B cell (primary cell): ENCODE results near the gene PAK1IP1. TPM values are rescaled to one million over a fixed set of nuclear protein-coding genes. Genes with fewer than 3 reads are reported as not detected.

Source experiments
- ATAC-seq: fragments of 200-7000 bp; cut with Tn5 transposase; one replicate; pipeline ENCODE4 v1.10.0; 2021; ENCODE audit warnings: low read depth, mild to moderate bottlenecking, moderate number of reproducible peaks, moderate library complexity
- CTCF ChIA-PET: fragments of 350-600 bp; sonication (Branson Sonifier 250); formaldehyde crosslinking; loops from one replicate; lab custom pipeline; 2021; ENCODE audit warnings: antibody characterized with exemption, inconsistent platforms; lab: Charles Lee
- POLR2A ChIA-PET: fragments of 350-600 bp; sonication (Branson Sonifier 250); formaldehyde crosslinking; loops from one replicate; lab custom pipeline; 2021; ENCODE audit warnings: antibody characterized with exemption; lab: Charles Lee
- DNase-seq: peaks from one replicate; pipeline ENCODE4 v3.0.0; 2013
- H2AFZ ChIP-seq: 2 replicates; pipeline ENCODE4 v1.6.1; 2012; ENCODE audit warnings: mild to moderate bottlenecking, low read depth, low read length; ENCODE audit not compliant: insufficient read depth, poor library complexity, severe bottlenecking
- H3K27ac ChIP-seq, 2 donors: 1 replicate in 1 of 2; 2 replicates in 1 of 2; pipeline ENCODE4 v1.5.1; 2012 to 2013; ENCODE audit warnings: low read length in 2 of 2, mild to moderate bottlenecking in 2 of 2, moderate library complexity in 1 of 2
- H3K27me3 ChIP-seq, 4 experiments: fragments of 200-600 bp in 1 of 4; sonication (generic) in 1 of 4; replicated peaks in 1 of 4; 1 replicate in 2 of 4; 2 replicates in 2 of 4; pipeline versions ENCODE4 v1.6.1 to v1.7.0; 2013 to 2016; ENCODE audit warnings: low read length in 3 of 4, mild to moderate bottlenecking in 2 of 4, mixed read lengths in 1 of 4, moderate library complexity in 1 of 4; ENCODE audit not compliant: insufficient read depth in 4 of 4, control insufficient read depth in 3 of 4; ENCODE audit errors: control extremely low read depth in 1 of 4
- H3K36me3 ChIP-seq, 2 experiments: replicated peaks in 1 of 2; 1 replicate in 1 of 2; 2 replicates in 1 of 2; pipeline versions ENCODE4 v1.6.1 to v1.7.1; 2013; ENCODE audit warnings: low read length in 1 of 2; ENCODE audit not compliant: insufficient read depth in 2 of 2, control insufficient read depth in 1 of 2; ENCODE audit errors: control extremely low read depth in 1 of 2, extremely low read depth in 1 of 2
- H3K4me1 ChIP-seq, 2 donors: fragments of 200-600 bp in 1 of 2; sonication (generic) in 1 of 2; 1 replicate in 1 of 2; 2 replicates in 1 of 2; pipeline versions ENCODE4 v1.5.1 to v1.6.1; 2013 to 2017; ENCODE audit warnings: low read length in 2 of 2; ENCODE audit not compliant: control insufficient read depth in 2 of 2, insufficient read depth in 2 of 2
- H3K4me2 ChIP-seq: replicated peaks from 2 replicates; pipeline ENCODE3; 2012; ENCODE audit warnings: mild to moderate bottlenecking, low read depth, low read length; ENCODE audit not compliant: poor library complexity, severe bottlenecking
- H3K4me3 ChIP-seq, 5 experiments: fragments of 200-600 bp in 1 of 5; sonication (generic) in 1 of 5; 1 replicate in 3 of 5; 2 replicates in 2 of 5; pipeline versions ENCODE4 v1.5.1 to v1.7.0; 2011 to 2016; ENCODE audit warnings: low read length in 4 of 5, mild to moderate bottlenecking in 4 of 5, low read depth in 2 of 5, control low read depth in 1 of 5, moderate library complexity in 1 of 5; ENCODE audit not compliant: insufficient read depth in 1 of 5; ENCODE audit errors: control extremely low read depth in 1 of 5, extremely low read depth in 1 of 5
- H3K79me2 ChIP-seq: fragments of 200-600 bp; sonication (generic); one replicate; pipeline ENCODE4 v1.6.0; 2016; ENCODE audit warnings: low read length; ENCODE audit not compliant: control insufficient read depth, insufficient read depth
- H3K9ac ChIP-seq: fragments of 200-600 bp; sonication (generic); 2 replicates; pipeline ENCODE4 v1.6.1; 2017; ENCODE audit warnings: mild to moderate bottlenecking, low read length, moderate library complexity
- H3K9me3 ChIP-seq, 3 donors: one replicate each; pipeline versions ENCODE4 v1.6.1 to v1.7.1; 2013; ENCODE audit warnings: low read length in 2 of 3; ENCODE audit not compliant: control insufficient read depth in 2 of 3, insufficient read depth in 1 of 3; ENCODE audit errors: control extremely low read depth in 1 of 3
- H4K20me1 ChIP-seq: 2 replicates; pipeline ENCODE4 v1.6.0; 2012; ENCODE audit warnings: mild to moderate bottlenecking, low read length; ENCODE audit not compliant: insufficient read depth, control insufficient read depth, poor library complexity, severe bottlenecking
- H3K27ac Mint-ChIP-seq: one replicate; pipeline ENCODE4 v1.8.0; 2021; ENCODE audit warnings: mixed read lengths
- H3K27me3 Mint-ChIP-seq: one replicate; pipeline ENCODE4 v1.8.0; 2021; ENCODE audit warnings: mixed read lengths
- H3K4me1 Mint-ChIP-seq: one replicate; pipeline ENCODE4 v1.8.0; 2021; ENCODE audit warnings: mixed read lengths
- H3K4me3 Mint-ChIP-seq: one replicate; pipeline ENCODE4 v1.8.0; 2021; ENCODE audit warnings: mixed read lengths
- H3K9me3 Mint-ChIP-seq: one replicate; pipeline ENCODE4 v1.8.0; 2022; ENCODE audit warnings: mixed read lengths; ENCODE audit not compliant: insufficient read depth
- CTCF ChIP-seq: fragments of 200-600 bp; IDR thresholded peaks from one replicate; pipeline ENCODE4 v1.8.0; 2022; ENCODE audit warnings: antibody characterized with exemption, mild to moderate bottlenecking
- EZH2 ChIP-seq: IDR thresholded peaks from 2 replicates; pipeline ENCODE4 v1.6.1; 2012; ENCODE audit warnings: borderline replicate concordance, low read depth, mild to moderate bottlenecking, moderate library complexity, low read length; ENCODE audit not compliant: insufficient read depth, poor library complexity, severe bottlenecking
- WGBS: methylation state at CpG from one replicate; pipeline ENCODE4 v1.1.5; 2013; ENCODE audit warnings: missing lambda C conversion rate; ENCODE audit not compliant: insufficient coverage; 5-methylcytosine and 5-hydroxymethylcytosine counted together
- intact Hi-C: fragments of 100-400 bp; cut with micrococcal nuclease; formaldehyde crosslinking; loops from one replicate; pipeline ENCODE4 v1.10.0; 2022
- polyA plus RNA-seq: library from polyadenylated mRNA; depleted of rRNA; stranded (reverse); fragments of >200 nt; gene quantifications from 2 replicates; pipeline ENCODE4 v1.2.3, GENCODE V29; 2012
- total RNA-seq, 2 donors: library from RNA; stranded (reverse); fragments of 120-200 nt in 1 of 2; gene quantifications; 1 replicate in 1 of 2; 2 replicates in 1 of 2; pipeline versions ENCODE4 v1.2.3 to v1.2.4, GENCODE V29; 2013 to 2022

The PAK1IP1 gene
- total and polyA plus RNA-seq, 2 donors (not counting 1 experiment from before 2014, with no cell fraction given): 3.8 to 6.1 TPM

- WGBS: 100% methylated on average over 8 of the region's 8 CpGs
- H3K27me3 Mint-ChIP-seq: peaks cover 17% of the 10 kb centered on the region
- intact Hi-C loops: no loop called here
- Histone ChIP-seq H3K4me2 (no peak overlapping the region), H3K27me3 (peaks cover 0 to 3% (median 0%) of the 10 kb centered on the region in 4 experiments), H2AFZ (no peak overlapping the region), H3K4me3 (no peak overlapping the region), H4K20me1 (no peaks in the 10 kb centered on the region), H3K4me1 (no peaks in the 10 kb centered on the region), H3K36me3 (no peaks in the 10 kb centered on the region), H3K9ac (no peak overlapping the region), H3K9me3 (peaks cover 0 to 4% (median 0%) of the 10 kb centered on the region in 3 donors), H3K79me2 (no peaks in the 10 kb centered on the region), H3K27ac (no peak overlapping the region)
- no peak overlapping the region for H3K4me3 Mint-ChIP-seq
- no peak for TF ChIP-seq CTCF
- no peak for TF ChIP-seq EZH2
- H3K4me1 Mint-ChIP-seq: peaks cover 5% of the 10 kb centered on the region
- no peaks in the 10 kb centered on the region for H3K9me3 Mint-ChIP-seq
- ATAC-seq (no peak), DNase-seq (no peak)
- ChIA-PET CTCF (interaction anchor here (0.7 kb wide), 1 partner anchor 20 kb away, joined by 6 read pairs; no protein-coding TSS in a partner anchor), POLR2A (no interaction called here)
- H3K27ac Mint-ChIP-seq: no peak overlapping the region
These were observed 32.6 kb upstream of the PAK1IP1 start for GRCh38 chr6:10662207-10662606.

- intact Hi-C loops: no loop called here
- no peak for ATAC-seq
These were observed 32.0 kb upstream of the PAK1IP1 start for GRCh38 chr6:10662742-10663141.

More at GRCh38 chr6:10662742-10663141, 32.0 kb upstream of the PAK1IP1 start:
- Histone ChIP-seq H3K9ac (no peak overlapping the region), H3K79me2 (no peaks in the 10 kb centered on the region), H2AFZ (no peak overlapping the region), H4K20me1 (no peaks in the 10 kb centered on the region), H3K4me1 (no peaks in the 10 kb centered on the region), H3K4me2 (no peak overlapping the region), H3K27me3 (peaks cover 0 to 3% (median 0%) of the 10 kb centered on the region in 4 experiments), H3K4me3 (no peak overlapping the region), H3K27ac (no peak overlapping the region), H3K9me3 (peaks cover 0 to 4% (median 0%) of the 10 kb centered on the region in 3 donors), H3K36me3 (no peaks in the 10 kb centered on the region)
- Mint-ChIP-seq H3K27me3 (peaks cover 20% of the 10 kb centered on the region), H3K4me1 (peaks cover 5% of the 10 kb centered on the region), H3K27ac (no peak overlapping the region), H3K4me3 (no peak overlapping the region), H3K9me3 (no peaks in the 10 kb centered on the region)
- 100% methylated on average over 1 of the region's 2 CpGs for WGBS
- CTCF ChIA-PET: no interaction called here
- POLR2A ChIA-PET: no interaction called here
- DNase-seq: no peak
- TF ChIP-seq EZH2 (no peak), CTCF (no peak)
